HEK293 (cell line): ENCODE results near the gene DLG2.

Source experiments
- CTCF ChIP-seq: fragments of 450-650 bp; formaldehyde crosslinking; IDR thresholded peaks from 2 replicates; pipeline ENCODE4 v1.5.1; 2016; ENCODE audit warnings: missing biosample characterization, missing genetic modification characterization
- MYNN ChIP-seq: fragments of 450-650 bp; formaldehyde crosslinking; IDR thresholded peaks from 2 replicates; pipeline ENCODE4 v1.5.1; 2016; ENCODE audit warnings: missing biosample characterization, missing genetic modification characterization, borderline replicate concordance
- ZBTB7A ChIP-seq: fragments of 450-650 bp; formaldehyde crosslinking; IDR thresholded peaks from 2 replicates; pipeline ENCODE4 v1.5.1; 2016; ENCODE audit warnings: low read depth, missing biosample characterization, missing genetic modification characterization
- ZNF175 ChIP-seq: fragments of 450-650 bp; formaldehyde crosslinking; IDR thresholded peaks from 2 replicates; pipeline ENCODE4 v1.5.1; 2016; ENCODE audit warnings: missing biosample characterization, missing genetic modification characterization
- ZNF274 ChIP-seq, 2 experiments: fragments of 200-500 bp in 1 of 2; fragments of 450-650 bp in 1 of 2; sonication (Bioruptor generic) in 1 of 2; formaldehyde crosslinking in 1 of 2; IDR thresholded peaks; 2 replicates each; pipeline versions ENCODE4 v1.5.1 to v1.6.1; 2014 to 2016; ENCODE audit warnings: borderline replicate concordance in 1 of 2, inconsistent platforms in 1 of 2, low read length in 1 of 2, missing biosample characterization in 1 of 2, missing genetic modification characterization in 1 of 2
- ZNF670 ChIP-seq: fragments of 450-650 bp; formaldehyde crosslinking; IDR thresholded peaks from 2 replicates; pipeline ENCODE4 v1.5.1; 2016; ENCODE audit warnings: missing biosample characterization, missing genetic modification characterization, low read depth

DNA sequence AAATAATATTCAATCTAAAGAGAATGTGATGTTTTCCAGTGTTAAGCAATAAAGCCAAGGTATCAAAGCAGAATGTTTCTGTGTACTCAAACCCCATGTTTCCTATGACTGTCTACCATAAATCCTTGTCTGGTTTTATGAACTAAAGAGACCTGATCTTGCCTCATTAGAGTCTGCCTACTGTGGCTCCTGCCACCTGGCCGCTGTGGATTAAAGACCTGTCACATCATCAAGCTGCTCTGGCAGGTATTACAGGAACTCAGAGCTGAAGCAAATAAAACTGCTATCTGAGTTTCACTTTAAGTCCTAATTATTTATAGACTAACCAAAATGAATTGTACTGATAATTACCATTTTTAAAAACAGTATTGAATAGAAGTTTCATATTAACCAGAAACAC is 2133.2 kb downstream of the DLG2 start:
- TF ChIP-seq MYNN (tag by site-specific recombination) (no peak), ZNF670 (tag by site-specific recombination) (no peak), ZNF274 (IDR thresholded peaks at IDR 0.05; ENCODE audit: low read length) (no peak), ZNF274 (tag by site-specific recombination; IDR thresholded peaks at IDR 0.05; ENCODE audit: borderline replicate concordance) (no peak), CTCF (tag by site-specific recombination) (no peak), ZBTB7A (tag by site-specific recombination) (no peak), ZNF175 (tag by site-specific recombination) (no peak)
